ENCODE measurements around the gene PPIG. TPM values are rescaled to one million over a fixed set of nuclear protein-coding genes. Genes with fewer than 3 reads are reported as not detected.
"Not testable (repeated sequence)": the region's sequence is repeated elsewhere in the genome, so short reads cannot be mapped to it uniquely, and the experiment has no call there.

PPIG gene
- total and polyA plus RNA-seq, 4 donors = 15.2 to 49.3 (median 24.2) TPM

- WGBS = 75% methylated on average over 3 of the region's 3 CpGs
- no peak for TF ChIP-seq CTCF (IDR thresholded peaks at IDR 0.05; ENCODE audit: low read depth, low read length, missing input control)
- no peak for TF ChIP-seq HNF4G (IDR thresholded peaks at IDR 0.05)
- no peak for TF ChIP-seq TAF1 (conservative IDR thresholded peaks at IDR 0.05)
- no peak for TF ChIP-seq JUND (IDR thresholded peaks at IDR 0.05)
- no peak for TF ChIP-seq RXRA (IDR thresholded peaks at IDR 0.05)
- no peak for TF ChIP-seq FOXA1 (IDR thresholded peaks at IDR 0.05)
- TF ChIP-seq EGR1 (IDR thresholded peaks at IDR 0.05; ENCODE audit: low read depth in 2 of 2) = no peak
- no peak for TF ChIP-seq GABPA (IDR thresholded peaks at IDR 0.05 in 1 of 2, conservative IDR thresholded peaks at IDR 0.05 in 1 of 2)
- no peak for TF ChIP-seq HNF4A (conservative IDR thresholded peaks at IDR 0.05)
- TF ChIP-seq NR2F2 (IDR thresholded peaks at IDR 0.05) = no peak
- no peak for TF ChIP-seq FOXA2 (IDR thresholded peaks at IDR 0.05)
- TF ChIP-seq RAD21 (IDR thresholded peaks at IDR 0.05) = no peak
- no peak for TF ChIP-seq MAX (IDR thresholded peaks at IDR 0.05)
- no peak for TF ChIP-seq YY1 (IDR thresholded peaks at IDR 0.05)
- TF ChIP-seq SP1 (IDR thresholded peaks at IDR 0.05) = no peak
- TF ChIP-seq ATF3 (IDR thresholded peaks at IDR 0.05) = no peak
- TF ChIP-seq ZBTB33 (IDR thresholded peaks at IDR 0.05) = no peak
- TF ChIP-seq, protein P1, sequence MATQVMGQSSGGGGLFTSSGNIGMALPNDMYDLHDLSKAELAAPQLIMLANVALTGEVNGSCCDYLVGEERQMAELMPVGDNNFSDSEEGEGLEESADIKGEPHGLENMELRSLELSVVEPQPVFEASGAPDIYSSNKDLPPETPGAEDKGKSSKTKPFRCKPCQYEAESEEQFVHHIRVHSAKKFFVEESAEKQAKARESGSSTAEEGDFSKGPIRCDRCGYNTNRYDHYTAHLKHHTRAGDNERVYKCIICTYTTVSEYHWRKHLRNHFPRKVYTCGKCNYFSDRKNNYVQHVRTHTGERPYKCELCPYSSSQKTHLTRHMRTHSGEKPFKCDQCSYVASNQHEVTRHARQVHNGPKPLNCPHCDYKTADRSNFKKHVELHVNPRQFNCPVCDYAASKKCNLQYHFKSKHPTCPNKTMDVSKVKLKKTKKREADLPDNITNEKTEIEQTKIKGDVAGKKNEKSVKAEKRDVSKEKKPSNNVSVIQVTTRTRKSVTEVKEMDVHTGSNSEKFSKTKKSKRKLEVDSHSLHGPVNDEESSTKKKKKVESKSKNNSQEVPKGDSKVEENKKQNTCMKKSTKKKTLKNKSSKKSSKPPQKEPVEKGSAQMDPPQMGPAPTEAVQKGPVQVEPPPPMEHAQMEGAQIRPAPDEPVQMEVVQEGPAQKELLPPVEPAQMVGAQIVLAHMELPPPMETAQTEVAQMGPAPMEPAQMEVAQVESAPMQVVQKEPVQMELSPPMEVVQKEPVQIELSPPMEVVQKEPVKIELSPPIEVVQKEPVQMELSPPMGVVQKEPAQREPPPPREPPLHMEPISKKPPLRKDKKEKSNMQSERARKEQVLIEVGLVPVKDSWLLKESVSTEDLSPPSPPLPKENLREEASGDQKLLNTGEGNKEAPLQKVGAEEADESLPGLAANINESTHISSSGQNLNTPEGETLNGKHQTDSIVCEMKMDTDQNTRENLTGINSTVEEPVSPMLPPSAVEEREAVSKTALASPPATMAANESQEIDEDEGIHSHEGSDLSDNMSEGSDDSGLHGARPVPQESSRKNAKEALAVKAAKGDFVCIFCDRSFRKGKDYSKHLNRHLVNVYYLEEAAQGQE (IDR thresholded peaks at IDR 0.05) = no peak
- peaks cover 3 to 17% (median 10%) of the 10 kb centered on the region in 4 donors for H3K4me1 ChIP-seq (ENCODE audit: control insufficient read depth in 4 of 4, insufficient read depth in 4 of 4, low read length in 3 of 4)
Observed at GRCh38 chr2:169684135-169684565, 100.0 kb downstream of the PPIG start.

GRCh38 chr2:169684712-169685111 lies 100.6 kb downstream of the PPIG start:
- H3K27ac ChIP-seq (ENCODE audit: low read depth in 1 of 2, low read length in 2 of 2); H3K27me3 ChIP-seq (ENCODE audit: control insufficient read depth in 4 of 4, insufficient read depth in 4 of 4, low read length in 3 of 4); H3K9ac ChIP-seq (ENCODE audit: low read depth in 1 of 2, low read length in 2 of 2); H3K4me3 ChIP-seq (ENCODE audit: low read depth in 1 of 3, low read length in 3 of 3); H3K36me3 ChIP-seq (ENCODE audit: control insufficient read depth in 4 of 4, insufficient read depth in 3 of 4, low read depth in 1 of 4, low read length in 3 of 4); DNase-seq (ENCODE audit: low spot score); H3K9me3 ChIP-seq (ENCODE audit: control insufficient read depth in 4 of 4, low read length in 3 of 4): not testable (repeated sequence)
- WGBS = 96% methylated on average over 2 of the region's 2 CpGs
- H3K4me1 ChIP-seq (ENCODE audit: control insufficient read depth in 4 of 4, insufficient read depth in 4 of 4, low read length in 3 of 4) = peaks cover 3 to 17% (median 10%) of the 10 kb centered on the region in 4 donors

More at GRCh38 chr2:169684135-169684565, 100.0 kb downstream of the PPIG start:
- no peaks in the 10 kb centered on the region for H3K36me3 ChIP-seq (ENCODE audit: control insufficient read depth in 4 of 4, insufficient read depth in 3 of 4, low read depth in 1 of 4, low read length in 3 of 4)
- H3K9ac ChIP-seq (ENCODE audit: low read depth in 1 of 2, low read length in 2 of 2) = peak overlapping the region in 1 of 2 donors; percentile 53
- H3K27me3 ChIP-seq (ENCODE audit: control insufficient read depth in 4 of 4, insufficient read depth in 4 of 4, low read length in 3 of 4) = no peaks in the 10 kb centered on the region
- H3K4me3 ChIP-seq (ENCODE audit: low read depth in 1 of 3, low read length in 3 of 3) = no peak overlapping the region
- H3K27ac ChIP-seq (ENCODE audit: low read depth in 1 of 2, low read length in 2 of 2) = peak overlapping the region; percentile 73 to 90
- no peak for DNase-seq (ENCODE audit: low spot score)
- no peaks in the 10 kb centered on the region for H3K9me3 ChIP-seq (ENCODE audit: control insufficient read depth in 4 of 4, low read length in 3 of 4)

GRCh38 chr2:169686825-169687224 lies 102.7 kb downstream of the PPIG start:
- not testable (repeated sequence) for DNase-seq (ENCODE audit: low spot score); H3K9ac ChIP-seq (ENCODE audit: low read depth in 1 of 2, low read length in 2 of 2); H3K4me3 ChIP-seq (ENCODE audit: low read depth in 1 of 3, low read length in 3 of 3); H3K27me3 ChIP-seq (ENCODE audit: control insufficient read depth in 4 of 4, insufficient read depth in 4 of 4, low read length in 3 of 4); H3K9me3 ChIP-seq (ENCODE audit: control insufficient read depth in 4 of 4, low read length in 3 of 4); H3K36me3 ChIP-seq (ENCODE audit: control insufficient read depth in 4 of 4, insufficient read depth in 3 of 4, low read depth in 1 of 4, low read length in 3 of 4); H3K27ac ChIP-seq (ENCODE audit: low read depth in 1 of 2, low read length in 2 of 2)
- WGBS = 89% methylated on average over 4 of the region's 4 CpGs
- peaks cover 3 to 17% (median 10%) of the 10 kb centered on the region in 4 donors for H3K4me1 ChIP-seq (ENCODE audit: control insufficient read depth in 4 of 4, insufficient read depth in 4 of 4, low read length in 3 of 4)

GRCh38 chr2:169687943-169688342 lies 103.8 kb downstream of the PPIG start:
- H3K27ac ChIP-seq (ENCODE audit: low read depth in 1 of 2, low read length in 2 of 2); DNase-seq (ENCODE audit: low spot score); H3K9ac ChIP-seq (ENCODE audit: low read depth in 1 of 2, low read length in 2 of 2); H3K27me3 ChIP-seq (ENCODE audit: control insufficient read depth in 4 of 4, insufficient read depth in 4 of 4, low read length in 3 of 4); H3K4me3 ChIP-seq (ENCODE audit: low read depth in 1 of 3, low read length in 3 of 3); H3K9me3 ChIP-seq (ENCODE audit: control insufficient read depth in 4 of 4, low read length in 3 of 4); H3K36me3 ChIP-seq (ENCODE audit: control insufficient read depth in 4 of 4, insufficient read depth in 3 of 4, low read depth in 1 of 4, low read length in 3 of 4): not testable (repeated sequence)
- peaks cover 5 to 21% (median 11%) of the 10 kb centered on the region in 4 donors for H3K4me1 ChIP-seq (ENCODE audit: control insufficient read depth in 4 of 4, insufficient read depth in 4 of 4, low read length in 3 of 4)
